Ramos (cell line): ENCODE data around the gene PSME2.

Experiments
- in situ Hi-C: fragments of 300-500 bp; cut with MboI; formaldehyde crosslinking; loops from one replicate; pipeline ENCODE4 v1.14.3; 2022; ENCODE audit warnings: low sequenced_read_pairs; ENCODE audit not compliant: unreplicated experiment

Gene PSME2

GRCh38 chr14:24146453-24146977, at the start of gene PSME2:
Gene PSME2, minus strand, starts transcription at chr14:24146610. Its CDS starts 29 bp downstream, at chr14:24146581.
- in situ Hi-C loops = no loop called here

GRCh38 chr14:24195186-24196070, 49.0 kb upstream of the PSME2 start, which contains the start of gene TM9SF1:
Gene TM9SF1, minus strand, starts transcription at chr14:24195441. Its CDS starts 422 bp downstream, at chr14:24195019.
- in situ Hi-C loops = no loop called here

GRCh38 chr14:24194873-24195185, 48.4 kb upstream of the PSME2 start:
- in situ Hi-C loops = no loop called here

GRCh38 chr14:24194186-24194872, 47.9 kb upstream of the PSME2 start:
- in situ Hi-C loops = no loop called here

GRCh38 chr14:24192933-24193332, 46.5 kb upstream of the PSME2 start:
- in situ Hi-C loops = no loop called here

GRCh38 chr14:24190416-24190815, 44.0 kb upstream of the PSME2 start:
- in situ Hi-C loops = no loop called here

GRCh38 chr14:24189460-24189859, 43.0 kb upstream of the PSME2 start:
- in situ Hi-C loops = no loop called here

- in situ Hi-C loops = no loop called here
Measured at GRCh38 chr14:24189059-24189375, 42.6 kb upstream of the PSME2 start.

GRCh38 chr14:24188251-24189058, 42.0 kb upstream of the PSME2 start, which contains the start of gene IPO4:
Gene IPO4, minus strand, starts transcription at chr14:24188816. Its CDS starts 29 bp downstream, at chr14:24188787.
- in situ Hi-C loops = no loop called here

- in situ Hi-C loops = no loop called here
Measured at GRCh38 chr14:24187539-24187915, 41.1 kb upstream of the PSME2 start.

- in situ Hi-C loops = no loop called here
Measured at GRCh38 chr14:24186831-24187538, 40.6 kb upstream of the PSME2 start.

- in situ Hi-C loops = no loop called here
Measured at GRCh38 chr14:24185741-24186140, 39.3 kb upstream of the PSME2 start.

- in situ Hi-C loops = no loop called here
Measured at GRCh38 chr14:24185026-24185425, 38.6 kb upstream of the PSME2 start.

- in situ Hi-C loops = no loop called here
Measured at GRCh38 chr14:24184104-24184970, 37.9 kb upstream of the PSME2 start.

GRCh38 chr14:24183014-24183481, 36.6 kb upstream of the PSME2 start:
- in situ Hi-C loops = no loop called here

- in situ Hi-C loops = no loop called here
Measured at GRCh38 chr14:24182110-24182882, 35.9 kb upstream of the PSME2 start.

GRCh38 chr14:24181371-24182077, 35.1 kb upstream of the PSME2 start:
- in situ Hi-C loops = no loop called here
